ENCODE data around the gene ARID1B. TPM values are rescaled to one million over a fixed set of nuclear protein-coding genes. Genes with fewer than 3 reads are reported as not detected.

The ARID1B gene
- total RNA-seq, 1 experiment from 2014 or later: 24.2 TPM

DNA sequence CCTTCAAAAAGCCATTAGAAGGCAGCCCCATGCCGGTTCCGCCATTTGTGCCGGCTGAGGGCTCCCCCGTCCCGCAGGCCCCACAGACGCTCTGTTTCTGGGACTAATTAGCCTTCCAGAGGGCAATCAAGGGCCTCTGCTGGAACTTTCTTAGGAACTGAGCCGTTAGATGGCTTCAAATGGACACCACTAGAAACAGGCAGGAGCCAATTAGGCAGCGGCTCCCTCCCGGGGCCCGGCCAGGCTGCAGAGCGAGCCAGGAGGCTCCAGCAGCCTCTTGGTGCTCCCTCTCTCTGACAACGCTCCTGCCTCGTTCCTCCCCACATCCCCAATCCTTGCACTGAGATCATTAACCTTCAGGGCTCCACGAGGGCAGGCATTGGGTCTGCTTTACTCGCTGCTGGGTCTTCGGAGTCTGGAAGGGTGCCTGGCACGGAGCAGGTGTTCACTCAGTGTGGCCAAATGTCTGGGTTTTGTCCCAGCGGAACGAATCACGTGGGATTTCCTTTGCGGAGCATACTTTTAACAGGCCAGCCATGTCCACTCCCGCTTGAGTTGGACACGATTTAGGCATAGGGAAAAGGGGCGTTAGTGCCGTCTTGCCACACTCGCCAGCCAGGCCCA lies 447.9 kb downstream of the ARID1B start:
- ChIA-PET CTCF (no interaction called here), POLR2A (ENCODE audit: unreplicated experiment) (no interaction called here)
- peaks cover 21% of the 10 kb centered on the region for H3K4me1 ChIP-seq (ENCODE audit: insufficient read depth, low read length)
- no peak overlapping the region for H3K9ac ChIP-seq (ENCODE audit: low read length)
- no peak for DNase-seq
- no peaks in the 10 kb centered on the region for H3F3A ChIP-seq (ENCODE audit: low read length, unreplicated experiment)
- no peaks in the 10 kb centered on the region for H3K79me2 ChIP-seq (ENCODE audit: low read length)
- intact Hi-C loops (cut with micrococcal nuclease): no loop called here
- TF ChIP-seq, protein P1, sequence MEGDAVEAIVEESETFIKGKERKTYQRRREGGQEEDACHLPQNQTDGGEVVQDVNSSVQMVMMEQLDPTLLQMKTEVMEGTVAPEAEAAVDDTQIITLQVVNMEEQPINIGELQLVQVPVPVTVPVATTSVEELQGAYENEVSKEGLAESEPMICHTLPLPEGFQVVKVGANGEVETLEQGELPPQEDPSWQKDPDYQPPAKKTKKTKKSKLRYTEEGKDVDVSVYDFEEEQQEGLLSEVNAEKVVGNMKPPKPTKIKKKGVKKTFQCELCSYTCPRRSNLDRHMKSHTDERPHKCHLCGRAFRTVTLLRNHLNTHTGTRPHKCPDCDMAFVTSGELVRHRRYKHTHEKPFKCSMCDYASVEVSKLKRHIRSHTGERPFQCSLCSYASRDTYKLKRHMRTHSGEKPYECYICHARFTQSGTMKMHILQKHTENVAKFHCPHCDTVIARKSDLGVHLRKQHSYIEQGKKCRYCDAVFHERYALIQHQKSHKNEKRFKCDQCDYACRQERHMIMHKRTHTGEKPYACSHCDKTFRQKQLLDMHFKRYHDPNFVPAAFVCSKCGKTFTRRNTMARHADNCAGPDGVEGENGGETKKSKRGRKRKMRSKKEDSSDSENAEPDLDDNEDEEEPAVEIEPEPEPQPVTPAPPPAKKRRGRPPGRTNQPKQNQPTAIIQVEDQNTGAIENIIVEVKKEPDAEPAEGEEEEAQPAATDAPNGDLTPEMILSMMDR (conservative IDR thresholded peaks at IDR 0.05; ENCODE audit: low read depth, low read length): no peak
- no peak for TF ChIP-seq EZH2 (IDR thresholded peaks at IDR 0.05; ENCODE audit: low read length, unreplicated experiment)
- TF ChIP-seq EZH2phosphoT487 (IDR thresholded peaks at IDR 0.05; ENCODE audit: borderline replicate concordance, low read length): no peak
- no peak overlapping the region for H3K4me3 ChIP-seq (ENCODE audit: low read length)
- no peaks in the 10 kb centered on the region for H4K20me1 ChIP-seq (ENCODE audit: low read length)
- no peaks in the 10 kb centered on the region for H3K9me3 ChIP-seq (ENCODE audit: low read length)
- no TSS peak for BruUV-seq (replicated peaks)
- no peaks in the 10 kb centered on the region for H3K27me3 ChIP-seq (ENCODE audit: low read length)
- no peak overlapping the region for H2AFZ ChIP-seq (ENCODE audit: low read length)
- no peaks in the 10 kb centered on the region for H3K9me2 ChIP-seq (replicated peaks; ENCODE audit: low read length)
- no peaks in the 10 kb centered on the region for H3K36me3 ChIP-seq (ENCODE audit: low read depth, low read length)
- no peak overlapping the region for H3K27ac ChIP-seq (ENCODE audit: low read length)
- ATAC-seq: no peak
- H3K4me2 ChIP-seq (ENCODE audit: low read length): no peak overlapping the region

DNA sequence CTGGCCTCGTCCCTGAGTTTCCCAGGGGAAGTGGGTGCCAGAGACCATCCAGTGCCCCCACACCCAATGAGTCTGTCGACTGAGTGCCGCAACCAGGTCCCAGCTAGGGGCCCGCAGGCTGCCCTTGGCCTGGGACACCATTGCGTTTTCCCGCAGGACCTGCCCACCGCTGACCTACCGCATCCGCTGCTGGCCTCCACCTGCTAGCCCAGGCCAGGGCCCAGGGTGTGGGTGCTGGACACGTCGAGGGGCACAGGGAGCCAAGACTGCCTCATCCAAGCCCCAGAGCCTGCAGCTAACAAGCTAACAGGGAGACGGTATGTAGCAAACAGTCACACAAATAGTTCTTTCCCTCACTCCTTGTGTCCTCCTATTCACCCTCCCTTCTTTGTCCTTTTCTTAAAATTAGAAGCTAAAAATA lies 448.4 kb downstream of the ARID1B start:
- Histone ChIP-seq H3K27me3 (ENCODE audit: low read length) (no peaks in the 10 kb centered on the region), H3K4me3 (ENCODE audit: low read length) (no peak overlapping the region), H2AFZ (ENCODE audit: low read length) (no peak overlapping the region), H3K4me1 (ENCODE audit: insufficient read depth, low read length) (peaks cover 15% of the 10 kb centered on the region), H3K27ac (ENCODE audit: low read length) (no peak overlapping the region), H3K4me2 (ENCODE audit: low read length) (no peak overlapping the region), H4K20me1 (ENCODE audit: low read length) (no peaks in the 10 kb centered on the region), H3K79me2 (ENCODE audit: low read length) (no peaks in the 10 kb centered on the region), H3K9ac (ENCODE audit: low read length) (no peak overlapping the region), H3K36me3 (ENCODE audit: low read depth, low read length) (no peaks in the 10 kb centered on the region), H3F3A (ENCODE audit: low read length, unreplicated experiment) (no peaks in the 10 kb centered on the region), H3K9me2 (replicated peaks; ENCODE audit: low read length) (no peaks in the 10 kb centered on the region), H3K9me3 (ENCODE audit: low read length) (no peaks in the 10 kb centered on the region)
- BruUV-seq (replicated peaks): no TSS peak
- ATAC-seq (no peak), DNase-seq (no peak)
- POLR2A ChIA-PET (ENCODE audit: unreplicated experiment): no interaction called here
- intact Hi-C loops (cut with micrococcal nuclease): no loop called here
- TF ChIP-seq EZH2phosphoT487 (IDR thresholded peaks at IDR 0.05; ENCODE audit: borderline replicate concordance, low read length) (no peak), EZH2 (IDR thresholded peaks at IDR 0.05; ENCODE audit: low read length, unreplicated experiment) (no peak)
- TF ChIP-seq, protein P1 (conservative IDR thresholded peaks at IDR 0.05; ENCODE audit: low read depth, low read length): no peak
- CTCF ChIA-PET: no interaction called here

DNA sequence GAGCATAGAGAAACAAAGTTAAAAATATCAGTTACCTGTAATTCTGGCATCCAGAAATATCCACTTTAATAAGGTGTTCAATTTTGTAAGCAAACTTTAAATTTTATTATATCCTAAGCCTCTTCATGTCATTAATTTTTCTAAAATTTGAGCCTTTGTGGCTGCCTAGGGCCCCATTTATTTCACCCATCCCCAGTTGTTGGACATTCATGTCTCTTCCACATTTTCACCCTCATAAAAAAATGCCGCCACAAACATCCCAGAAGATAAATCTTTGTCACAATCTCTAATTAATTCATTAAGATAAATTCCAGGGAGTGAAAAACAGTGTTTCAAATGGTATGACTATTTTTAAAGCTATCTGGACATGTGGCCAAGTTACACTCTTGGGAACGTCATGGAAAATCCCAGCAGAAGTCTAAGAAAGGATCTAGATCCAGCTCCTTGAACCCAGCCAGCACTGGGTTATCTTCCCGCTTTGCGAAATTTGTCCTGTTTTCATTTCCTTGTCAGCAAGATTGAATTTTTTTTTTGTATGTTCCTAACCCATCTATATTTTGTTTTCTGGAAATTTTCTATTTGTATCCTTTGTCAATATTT lies 448.9 kb downstream of the ARID1B start:
- no peak for ATAC-seq
- no TSS peak for BruUV-seq (replicated peaks)
- Histone ChIP-seq H3K27me3 (ENCODE audit: low read length) (no peaks in the 10 kb centered on the region), H3K36me3 (ENCODE audit: low read depth, low read length) (no peaks in the 10 kb centered on the region), H3K4me1 (ENCODE audit: insufficient read depth, low read length) (peaks cover 10% of the 10 kb centered on the region; the same call in 1 of the 2 replicates), H3K4me2 (ENCODE audit: low read length) (no peak overlapping the region), H3F3A (ENCODE audit: low read length, unreplicated experiment) (no peaks in the 10 kb centered on the region), H3K4me3 (ENCODE audit: low read length) (no peak overlapping the region), H3K79me2 (ENCODE audit: low read length) (no peaks in the 10 kb centered on the region), H3K9me3 (ENCODE audit: low read length) (no peaks in the 10 kb centered on the region), H2AFZ (ENCODE audit: low read length) (no peak overlapping the region), H3K27ac (ENCODE audit: low read length) (no peak overlapping the region), H3K9ac (ENCODE audit: low read length) (no peak overlapping the region), H4K20me1 (ENCODE audit: low read length) (no peaks in the 10 kb centered on the region), H3K9me2 (replicated peaks; ENCODE audit: low read length) (no peaks in the 10 kb centered on the region)
- ChIA-PET CTCF (no interaction called here), POLR2A (ENCODE audit: unreplicated experiment) (no interaction called here)
- no peak for DNase-seq
- TF ChIP-seq EZH2phosphoT487 (IDR thresholded peaks at IDR 0.05; ENCODE audit: borderline replicate concordance, low read length) (no peak), EZH2 (IDR thresholded peaks at IDR 0.05; ENCODE audit: low read length, unreplicated experiment) (no peak)
- TF ChIP-seq, protein P1 (conservative IDR thresholded peaks at IDR 0.05; ENCODE audit: low read depth, low read length): no peak
- intact Hi-C loops (cut with micrococcal nuclease): loop anchor here (2.0 kb wide), 1 partner anchor 49 kb away; no protein-coding TSS in a partner anchor
